ENCODE data around the gene HOMER2. TPM values are rescaled to one million over a fixed set of nuclear protein-coding genes. Genes with fewer than 3 reads are reported as not detected.
A peak's percentile ranks its signal among the peaks of the same experiment; 100 is the strongest.

HOMER2 gene
- total and polyA plus RNA-seq, 2 of the 13 experiments (the other 11 are each of a cell fraction or from before 2014, with no cell fraction given) = 12.9 to 14.1 TPM

GRCh38 chr15:82810061-82810889 is 142.2 kb downstream of the HOMER2 start (continued):
- TF ChIP-seq ZHX2 (IDR thresholded peaks at IDR 0.05; ENCODE audit: low read depth) (no peak), ZHX2 (CRISPR knock-in tag; IDR thresholded peaks at IDR 0.05; ENCODE audit: borderline replicate concordance) (no peak), ZNF543 (CRISPR knock-in tag; IDR thresholded peaks at IDR 0.05) (no peak), ZNF761 (CRISPR knock-in tag; conservative IDR thresholded peaks at IDR 0.05) (no peak), POLR2A (IDR thresholded peaks at IDR 0.05; ENCODE audit: insufficient read depth in 1 of 2, low read depth in 2 of 2, low read length in 2 of 2) (peak in 1 of 2 experiments; percentile 38; a peak in 1 of 4 replicates), GZF1 (CRISPR knock-in tag; IDR thresholded peaks at IDR 0.05) (no peak), POGZ (CRISPR knock-in tag; IDR thresholded peaks at IDR 0.05) (peak; percentile 26; the same call in 1 of the 2 replicates), KMT2A (CRISPR knock-in tag; IDR thresholded peaks at IDR 0.05) (no peak), ZNF597 (CRISPR knock-in tag; IDR thresholded peaks at IDR 0.05) (no peak), NR2C2 (CRISPR knock-in tag; IDR thresholded peaks at IDR 0.05; ENCODE audit: borderline replicate concordance) (no peak), PHF20 (CRISPR knock-in tag; IDR thresholded peaks at IDR 0.05) (no peak; the same call in 1 of the 2 replicates), BORCS8-MEF2B (CRISPR knock-in tag; IDR thresholded peaks at IDR 0.05) (no peak), TCF7L2 (IDR thresholded peaks at IDR 0.05; ENCODE audit: low read depth, low read length) (no peak), ZNF143 (CRISPR knock-in tag; IDR thresholded peaks at IDR 0.05) (no peak), ZNF101 (CRISPR knock-in tag; IDR thresholded peaks at IDR 0.05; ENCODE audit: borderline replicate concordance, low read depth) (no peak), HMG20B (CRISPR knock-in tag; conservative IDR thresholded peaks at IDR 0.05) (no peak), RAD21 (CRISPR knock-in tag; IDR thresholded peaks at IDR 0.05) (no peak), ZNF605 (CRISPR knock-in tag; IDR thresholded peaks at IDR 0.05) (no peak), SMARCC2 (IDR thresholded peaks at IDR 0.05) (no peak), ZFY (CRISPR knock-in tag; IDR thresholded peaks at IDR 0.05) (peak; percentile 80), SRSF9 (IDR thresholded peaks at IDR 0.05; ENCODE audit: borderline replicate concordance, insufficient read depth, low read depth, low read length, poor library complexity, severe bottlenecking) (no peak), NFIC (IDR thresholded peaks at IDR 0.05; ENCODE audit: low read length) (no peak), LBX2 (CRISPR knock-in tag; IDR thresholded peaks at IDR 0.05; ENCODE audit: borderline replicate concordance) (no peak), RFX3 (CRISPR knock-in tag; IDR thresholded peaks at IDR 0.05) (no peak), NKX3-1 (CRISPR knock-in tag; IDR thresholded peaks at IDR 0.05) (no peak), NFYC (CRISPR knock-in tag; IDR thresholded peaks at IDR 0.05) (no peak)
